Measurements from ENCODE around the gene SNX20. TPM values are rescaled to one million over a fixed set of nuclear protein-coding genes. Genes with fewer than 3 reads are reported as not detected.

SNX20 gene
- total RNA-seq, 3 donors from 2014 or later: 1.4 to 2.9 (median 1.7) TPM

GRCh38 chr16:50677351-50677750 is 3.8 kb downstream of the SNX20 start:
- no peak overlapping the region for H3K4me3 ChIP-seq
- no peak for TF ChIP-seq CTCF (IDR thresholded peaks at IDR 0.05)
- no peaks in the 10 kb centered on the region for H3K4me1 ChIP-seq (ENCODE audit: low read depth)
- no peak for ATAC-seq
- intact Hi-C loops (cut with DNase I, micrococcal nuclease): no loop called here
- H3K36me3 ChIP-seq (ENCODE audit: low read depth): no peaks in the 10 kb centered on the region
- H3K9me3 ChIP-seq: peaks cover 16% of the 10 kb centered on the region
- DNase-seq: peak in 1 of 3 donors; percentile 47

GRCh38 chr16:50676684-50677225 is 4.4 kb downstream of the SNX20 start:
- Histone ChIP-seq H3K9me3 (peaks cover 22% of the 10 kb centered on the region), H3K4me3 (no peak overlapping the region), H3K4me1 (ENCODE audit: low read depth) (no peaks in the 10 kb centered on the region), H3K36me3 (ENCODE audit: low read depth) (no peaks in the 10 kb centered on the region)
- DNase-seq (no peak), ATAC-seq (no peak)
- intact Hi-C loops (cut with DNase I, micrococcal nuclease): no loop called here
- TF ChIP-seq CTCF (IDR thresholded peaks at IDR 0.05): no peak

GRCh38 chr16:50675686-50676610 is 5.2 kb downstream of the SNX20 start:
- intact Hi-C loops (cut with DNase I, micrococcal nuclease): no loop called here
- H3K4me3 ChIP-seq: no peak overlapping the region
- H3K9me3 ChIP-seq: peaks cover 28% of the 10 kb centered on the region
- H3K4me1 ChIP-seq (ENCODE audit: low read depth): no peaks in the 10 kb centered on the region
- TF ChIP-seq CTCF (IDR thresholded peaks at IDR 0.05): no peak
- ATAC-seq: no peak
- peak in 1 of 3 donors; percentile 37 for DNase-seq
- no peaks in the 10 kb centered on the region for H3K36me3 ChIP-seq (ENCODE audit: low read depth)

GRCh38 chr16:50674831-50675230 is 6.3 kb downstream of the SNX20 start:
- no peak for ATAC-seq
- Histone ChIP-seq H3K9me3 (peaks cover 28% of the 10 kb centered on the region), H3K4me3 (no peak overlapping the region), H3K4me1 (ENCODE audit: low read depth) (no peaks in the 10 kb centered on the region), H3K36me3 (ENCODE audit: low read depth) (no peaks in the 10 kb centered on the region)
- intact Hi-C loops (cut with DNase I, micrococcal nuclease): no loop called here
- no peak for DNase-seq
- TF ChIP-seq CTCF (IDR thresholded peaks at IDR 0.05): no peak

GRCh38 chr16:50673496-50674275 is 7.4 kb downstream of the SNX20 start:
- no peaks in the 10 kb centered on the region for H3K36me3 ChIP-seq (ENCODE audit: low read depth)
- DNase-seq (peak in 1 of 3 donors; percentile 43), ATAC-seq (no peak)
- TF ChIP-seq CTCF (IDR thresholded peaks at IDR 0.05): no peak
- H3K4me1 ChIP-seq (ENCODE audit: low read depth): no peaks in the 10 kb centered on the region
- no peak overlapping the region for H3K4me3 ChIP-seq
- H3K9me3 ChIP-seq: peaks cover 28% of the 10 kb centered on the region
- intact Hi-C loops (cut with DNase I, micrococcal nuclease): no loop called here

Data from mucosa of descending colon (tissue), 3 donors.